Suppressor macrophage treated with lipopolysaccharide for 1 hour (primary cell): ENCODE data around the gene GPR84.
A peak's percentile ranks its signal among the peaks of the same experiment; 100 is the strongest.
"Not testable (repeated sequence)": the region's sequence is repeated elsewhere in the genome, so short reads cannot be mapped to it uniquely, and the experiment has no call there.

ENCODE experiments used
- DNase-seq, 3 donors: peaks; one replicate each; pipeline ENCODE4 v3.0.0-alpha.2; 2020 to 2022

GPR84 gene

DNA sequence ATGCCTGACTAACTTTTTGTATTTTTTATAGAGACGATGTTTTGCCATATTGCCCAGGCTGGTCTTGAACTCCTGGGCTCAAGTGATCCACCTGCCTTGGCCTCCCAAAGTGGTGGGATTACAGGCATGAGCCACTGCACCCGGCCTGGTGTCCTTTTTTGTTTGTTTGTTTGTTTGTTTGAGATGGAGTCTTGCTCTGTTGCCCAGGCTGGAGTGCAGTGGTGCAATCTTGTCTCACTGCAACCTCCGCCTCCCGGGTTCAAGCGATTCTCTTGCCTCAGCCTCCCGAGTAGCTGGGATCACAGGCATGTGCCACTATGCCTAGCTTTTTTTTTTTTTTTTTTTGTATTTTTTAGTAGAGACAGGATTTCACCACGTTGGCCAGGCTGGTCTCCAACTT lies 10.0 kb downstream of the GPR84 start:
- DNase-seq: not testable (repeated sequence)

DNA sequence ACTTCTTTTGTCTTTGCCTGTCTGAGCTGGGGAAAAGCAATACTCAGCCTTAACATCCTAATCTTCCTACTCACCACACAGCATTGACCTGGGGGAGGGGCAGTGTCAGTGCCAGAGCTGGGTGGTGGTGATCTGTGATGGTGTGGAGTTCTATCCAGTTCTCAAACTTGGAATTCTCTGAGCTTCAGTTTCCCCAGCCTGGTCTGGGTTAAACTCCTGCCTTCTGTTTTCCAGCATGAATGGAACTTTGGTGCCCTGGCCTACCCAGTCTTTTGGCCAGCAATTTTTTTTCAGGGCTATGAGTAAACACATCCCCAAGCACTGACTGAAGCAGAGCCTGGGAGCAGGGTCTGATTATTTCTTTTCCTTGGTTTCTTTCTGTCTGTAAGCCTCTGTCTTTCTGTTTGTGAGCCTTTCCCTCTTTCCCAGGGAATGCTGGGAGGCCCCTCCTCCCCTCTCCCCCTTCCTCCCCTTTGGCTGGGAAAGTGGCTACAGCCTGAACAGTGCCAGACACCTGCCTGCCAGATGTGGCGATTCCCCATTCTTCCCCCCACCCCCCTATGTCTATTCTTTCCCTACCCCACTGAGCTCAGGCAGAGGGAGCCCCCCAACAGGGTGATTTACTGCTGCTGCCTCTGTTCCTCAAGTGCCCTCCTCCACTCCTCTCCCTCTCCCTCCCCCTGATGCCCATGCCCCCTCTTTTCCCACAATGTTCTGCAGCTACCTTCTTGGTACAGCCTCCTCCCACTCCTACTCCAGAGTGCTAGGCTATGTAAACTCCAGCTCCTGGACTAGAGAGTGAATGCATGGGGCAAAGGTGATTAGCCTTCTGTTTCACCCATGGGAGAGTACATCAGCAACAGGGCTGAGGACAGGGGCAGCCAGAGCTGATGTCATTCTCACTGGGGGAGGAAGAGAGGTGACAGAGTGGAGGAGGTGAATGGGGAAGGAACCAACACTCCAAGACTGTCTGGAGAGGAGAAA lies 11.1 kb downstream of the GPR84 start:
- peak; percentile 47 to 57 (median 47) for DNase-seq

DNA sequence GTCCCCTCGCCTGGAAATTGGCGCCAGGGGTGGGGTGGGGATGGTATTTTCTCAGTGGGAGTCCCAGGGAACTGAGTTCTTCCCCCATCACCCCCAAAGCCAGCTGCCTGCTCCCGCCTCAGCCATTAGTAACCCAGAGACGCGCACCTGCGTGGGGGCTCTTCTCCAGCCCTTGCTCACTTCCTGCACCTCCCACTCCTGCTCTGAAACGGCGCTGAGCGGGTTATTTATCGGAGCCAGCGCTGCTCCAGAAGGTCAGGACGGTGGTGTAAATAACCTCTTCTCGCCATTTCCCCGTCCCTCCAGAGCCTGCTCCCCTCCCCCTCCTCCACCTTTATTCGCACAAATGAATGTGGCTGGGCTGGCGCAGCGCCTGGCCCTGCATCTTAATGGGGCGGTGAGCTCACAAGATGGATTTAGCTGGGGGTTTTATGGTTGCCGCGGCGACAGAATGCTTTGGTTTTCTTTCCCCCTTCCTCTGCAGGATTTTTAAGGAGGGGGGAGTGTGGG lies 12.2 kb downstream of the GPR84 start:
- peak in 1 of 3 donors; percentile 41 for DNase-seq

DNA sequence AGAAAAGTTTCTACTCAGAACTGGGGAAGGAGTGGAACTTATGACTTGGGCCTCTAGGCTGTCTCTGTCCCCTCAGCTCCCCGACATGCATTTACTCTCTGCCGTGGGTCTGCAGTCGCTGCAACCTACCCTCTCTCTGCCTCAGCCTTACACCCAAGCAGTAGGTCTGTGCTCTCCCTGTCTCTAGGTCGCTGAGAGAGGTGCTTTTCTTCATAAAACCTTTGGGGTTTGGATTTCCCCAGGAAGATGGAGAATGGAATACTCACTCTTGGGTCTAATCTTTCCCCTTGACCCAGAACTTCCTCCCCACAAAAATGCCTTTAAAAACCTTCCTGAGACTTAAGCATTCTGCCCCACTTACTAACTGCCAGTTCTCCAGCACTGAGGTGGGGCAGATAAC lies 12.9 kb downstream of the GPR84 start:
- no peak for DNase-seq

DNA sequence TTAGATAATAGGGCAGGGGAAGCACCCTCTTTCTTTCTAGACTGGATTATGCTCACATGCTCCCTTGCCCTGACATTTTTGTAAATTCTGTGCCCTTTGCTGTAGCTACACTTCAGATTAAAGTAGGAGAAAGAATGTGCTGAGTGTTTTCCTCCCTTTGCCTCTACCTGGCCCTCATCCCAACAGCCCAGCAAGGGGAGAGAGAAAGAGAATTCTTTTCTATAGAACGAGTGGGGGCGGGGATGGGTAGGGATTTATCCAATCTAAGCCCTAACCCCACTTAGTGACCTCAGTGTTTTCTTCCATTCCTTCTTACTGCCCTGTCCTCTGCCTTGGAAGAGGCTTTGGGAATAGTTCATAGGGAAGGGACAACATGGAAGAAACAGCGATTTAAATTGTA lies 13.5 kb downstream of the GPR84 start:
- DNase-seq: no peak

DNA sequence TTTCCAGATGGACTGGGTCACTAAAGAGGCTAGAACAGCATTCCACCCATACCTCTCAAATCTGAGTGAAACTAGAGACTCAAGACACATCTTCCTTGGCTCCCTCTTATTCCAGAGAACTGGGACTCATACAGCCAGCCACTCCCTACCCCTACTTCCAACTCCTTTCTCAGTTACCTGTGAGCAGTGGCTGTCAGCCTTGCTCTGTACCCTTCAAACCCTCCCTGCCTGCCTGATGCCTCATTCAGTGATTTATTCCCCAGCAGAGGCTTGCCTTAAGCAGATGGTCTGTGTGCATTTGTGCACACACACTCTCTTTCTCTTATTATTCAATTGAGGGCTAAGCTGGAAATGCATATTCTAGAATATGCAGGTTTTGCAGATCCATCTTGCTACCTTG lies 14.6 kb downstream of the GPR84 start:
- no peak for DNase-seq

DNA sequence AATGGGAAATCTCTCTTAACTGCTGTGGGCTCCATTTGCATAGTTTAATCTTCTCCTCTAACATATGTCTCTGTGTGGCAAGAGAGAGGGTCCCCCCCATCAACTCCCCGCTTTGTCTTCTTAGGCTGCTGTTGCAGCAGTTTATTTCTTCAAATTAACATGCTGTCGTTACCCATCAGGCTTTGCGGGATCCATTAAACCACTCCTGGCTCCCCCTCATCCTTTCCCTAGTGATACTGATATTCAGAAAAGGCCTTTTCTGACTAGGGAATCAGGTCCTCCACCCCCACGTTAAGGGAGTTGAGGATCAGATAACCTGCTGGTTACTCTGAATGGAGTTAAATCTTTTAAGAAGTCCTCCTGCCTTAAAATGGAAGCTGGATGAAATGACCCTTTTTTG lies 15.2 kb downstream of the GPR84 start:
- no peak for DNase-seq

DNA sequence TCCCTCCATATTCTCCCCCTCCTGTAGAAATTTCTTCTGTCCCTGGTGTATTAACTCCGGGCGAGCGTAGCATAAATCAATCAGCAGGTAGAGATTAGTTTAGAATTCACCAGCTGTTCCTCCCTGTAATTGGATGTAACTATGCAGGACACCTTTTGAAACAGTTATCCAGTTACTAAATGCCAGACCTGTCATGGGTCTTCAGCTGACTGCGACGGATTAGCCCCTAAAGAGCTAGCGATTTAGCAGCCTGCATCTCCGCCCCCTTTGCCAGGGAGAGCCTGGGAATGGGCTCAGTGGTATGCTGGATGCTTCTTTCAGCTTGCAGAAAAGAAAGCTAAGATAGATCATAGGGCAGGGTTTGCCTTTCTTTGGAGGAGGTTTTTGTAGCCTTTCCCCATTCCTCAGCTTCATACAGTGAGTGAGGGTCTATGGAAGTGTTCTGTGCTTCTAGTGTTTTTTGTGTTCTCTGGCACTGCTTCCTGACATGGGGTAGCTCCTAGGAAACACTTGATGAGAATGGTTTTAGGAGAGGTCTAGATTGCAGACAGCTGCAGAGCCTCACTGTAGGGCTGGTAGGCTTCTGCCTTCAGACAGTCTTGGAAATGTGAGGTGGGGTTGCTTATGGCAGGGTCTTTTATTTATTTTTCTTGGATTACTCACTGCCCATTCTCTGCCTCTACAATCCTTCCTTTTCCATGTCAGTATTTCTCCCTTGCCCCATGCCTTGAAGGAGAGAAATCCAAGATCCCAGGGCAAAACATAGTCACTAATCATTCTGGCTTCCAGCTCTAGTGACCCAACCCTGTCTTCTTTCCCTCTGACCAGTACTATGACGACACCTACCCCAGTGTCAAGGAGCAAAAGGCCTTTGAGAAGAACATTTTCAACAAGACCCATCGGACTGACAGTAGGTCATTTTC lies 22.6 kb downstream of the GPR84 start:
- DNase-seq: no peak

DNA sequence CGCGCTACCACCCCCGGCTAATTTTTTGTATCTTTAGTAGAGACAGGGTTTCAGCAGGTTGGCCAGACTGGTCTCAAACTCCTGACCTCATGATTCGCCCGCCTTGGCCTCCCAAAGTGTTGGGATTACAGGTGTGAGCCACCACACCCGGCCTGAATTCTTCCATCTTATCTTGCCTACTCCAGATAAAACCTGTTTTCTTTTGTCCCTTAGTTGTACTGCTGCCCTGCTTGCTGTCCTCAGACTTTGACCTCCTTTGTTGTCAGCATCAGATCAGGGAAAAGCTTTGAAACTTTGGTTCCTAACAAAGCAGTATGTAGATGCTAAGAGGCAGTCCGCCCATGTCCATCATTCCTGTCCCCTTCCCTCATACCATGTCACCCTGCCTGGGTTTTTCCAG lies 23.4 kb downstream of the GPR84 start:
- no peak for DNase-seq

DNA sequence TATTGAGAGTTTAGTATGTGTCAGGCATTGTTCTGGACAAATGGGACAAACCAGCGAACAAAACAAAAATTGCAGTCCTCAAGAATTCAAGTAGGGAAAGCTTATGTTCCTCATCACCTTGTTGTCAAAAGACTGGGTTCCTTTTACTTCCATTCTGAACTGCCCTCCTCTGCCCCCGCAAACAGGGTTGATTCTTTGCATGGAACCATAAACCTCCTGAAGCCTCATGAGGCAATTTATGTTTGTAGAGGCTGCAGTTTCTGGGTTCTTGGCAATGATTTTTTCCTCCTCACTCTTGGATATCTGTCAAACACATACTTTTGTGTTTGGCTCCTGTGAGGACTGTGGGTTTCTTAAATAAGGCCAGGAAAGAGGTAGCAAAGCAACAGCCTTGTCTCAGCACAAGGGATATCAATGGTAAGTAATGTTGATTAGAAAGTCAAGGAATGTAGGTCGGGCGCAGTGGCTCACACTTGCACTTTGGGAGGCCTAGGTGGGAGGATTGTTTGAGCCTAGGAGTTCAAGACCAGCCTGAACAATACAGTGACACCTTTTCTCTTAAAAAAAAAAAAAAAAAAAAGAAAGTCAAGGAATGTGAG lies 25.5 kb downstream of the GPR84 start:
- no peak for DNase-seq

DNA sequence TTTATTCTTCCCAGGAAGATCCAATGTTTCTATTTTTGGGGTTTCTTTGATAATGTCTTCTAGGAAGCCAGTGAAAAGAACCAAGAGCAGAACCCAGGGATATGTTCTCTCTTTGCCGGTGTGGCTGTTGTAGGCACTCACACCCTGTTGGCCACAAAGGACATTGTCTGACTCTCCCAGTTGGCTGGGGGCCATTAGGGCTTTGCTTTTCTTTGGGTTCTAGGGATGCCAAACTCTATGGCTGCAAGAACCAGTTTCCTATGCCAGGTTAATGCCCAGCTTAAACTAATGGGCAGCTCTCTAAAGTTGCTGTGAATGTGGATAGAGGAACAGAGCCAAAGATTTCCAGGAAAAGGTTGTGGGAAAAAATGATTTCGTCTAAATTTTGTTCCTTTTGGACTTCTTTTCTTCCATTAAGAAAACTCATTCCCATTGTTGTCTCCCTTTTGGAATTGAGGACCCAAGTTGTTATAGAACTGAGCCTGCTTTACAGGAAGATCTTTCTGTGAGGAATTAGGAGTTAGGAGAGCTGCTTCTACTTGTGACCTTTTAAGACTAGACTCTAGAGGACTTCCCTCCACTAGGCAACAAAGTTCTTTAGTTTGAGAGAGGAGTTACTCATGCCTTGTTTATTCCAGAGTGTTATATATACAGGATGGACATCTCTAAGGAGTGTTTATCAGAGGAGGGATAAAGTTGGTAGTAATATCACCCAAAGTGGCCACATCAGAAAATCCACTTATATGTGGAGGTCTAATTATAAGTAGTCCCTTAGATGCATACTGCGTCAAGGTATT lies 26.2 kb downstream of the GPR84 start:
- DNase-seq: peak in 1 of 3 donors; percentile 26

DNA sequence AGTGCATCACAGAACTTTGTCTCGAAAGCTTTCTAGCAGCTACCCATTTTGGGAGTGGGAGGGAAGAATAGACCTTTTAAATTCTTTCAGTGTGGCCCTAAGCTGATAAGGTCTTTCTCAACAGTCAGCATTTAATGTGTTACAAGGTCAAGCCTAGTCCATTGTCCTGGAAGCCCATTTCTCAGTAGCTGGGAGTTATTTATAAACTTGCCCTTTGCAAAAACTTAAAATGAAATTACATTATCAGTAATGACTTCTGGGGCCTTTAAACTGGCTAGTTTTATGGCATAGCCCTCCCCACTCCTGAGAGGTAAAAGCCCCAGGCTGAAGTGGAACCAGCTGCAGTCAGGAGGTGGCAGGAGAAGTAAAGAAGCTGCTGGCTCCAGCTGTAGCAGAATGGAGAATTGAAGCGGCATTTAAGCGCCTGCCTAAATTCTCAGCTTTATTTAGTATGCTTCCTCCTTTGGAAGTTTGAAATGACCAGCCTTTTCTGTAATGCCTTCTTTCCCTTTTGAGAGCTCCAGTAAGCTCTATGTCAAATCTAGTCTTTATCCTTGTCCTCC lies 26.9 kb downstream of the GPR84 start:
- peak; percentile 59 to 60 (median 60) for DNase-seq

DNA sequence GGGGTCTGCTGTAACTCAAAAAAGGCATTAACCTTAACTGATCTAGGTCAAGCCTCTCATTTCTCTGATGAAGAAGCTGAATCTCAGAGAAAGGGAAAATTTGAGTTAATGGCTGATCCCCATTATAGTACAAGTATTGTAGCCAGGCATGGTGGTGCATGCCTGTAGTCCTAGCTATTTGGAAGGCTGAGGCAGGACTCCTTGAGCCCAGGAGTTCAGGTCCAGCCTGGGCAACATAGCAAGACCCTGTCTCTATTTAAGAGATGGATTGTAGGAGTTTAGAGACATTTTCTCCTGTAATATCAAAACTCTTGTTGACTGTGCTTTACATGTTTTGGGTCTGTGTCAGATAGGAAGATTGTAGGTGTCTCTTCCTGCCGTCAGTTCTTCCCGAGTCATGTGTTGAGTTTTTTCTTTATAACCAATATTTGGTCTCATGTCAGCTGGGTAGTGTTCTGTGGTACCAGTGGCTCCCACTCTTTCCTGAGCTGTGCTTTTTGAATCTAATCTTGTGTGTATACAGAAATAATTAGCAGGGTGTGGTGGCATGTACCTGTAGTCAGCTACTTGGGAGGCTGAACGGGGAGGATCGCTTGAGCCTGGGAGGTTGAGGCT lies 30.8 kb downstream of the GPR84 start:
- no peak for DNase-seq

DNA sequence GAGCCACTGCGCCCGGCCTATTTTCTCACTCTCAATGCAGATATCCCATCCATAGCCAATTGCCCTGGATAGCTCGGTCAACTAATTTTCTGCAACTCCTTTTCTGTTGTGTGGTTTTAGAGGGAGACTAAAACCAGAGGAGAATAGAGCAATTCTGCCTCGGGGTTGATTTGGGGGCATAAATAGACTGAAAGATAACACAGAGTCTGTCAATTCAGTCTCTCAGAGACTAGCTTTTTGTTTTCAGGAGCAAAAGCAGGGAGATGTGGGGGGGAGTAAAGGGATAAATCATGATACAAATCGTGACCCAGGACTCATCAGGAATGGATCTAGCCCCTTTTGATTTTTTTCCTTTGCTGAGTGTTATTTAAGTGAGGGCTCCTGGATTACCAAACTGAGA lies 32.8 kb downstream of the GPR84 start:
- DNase-seq: no peak

DNA sequence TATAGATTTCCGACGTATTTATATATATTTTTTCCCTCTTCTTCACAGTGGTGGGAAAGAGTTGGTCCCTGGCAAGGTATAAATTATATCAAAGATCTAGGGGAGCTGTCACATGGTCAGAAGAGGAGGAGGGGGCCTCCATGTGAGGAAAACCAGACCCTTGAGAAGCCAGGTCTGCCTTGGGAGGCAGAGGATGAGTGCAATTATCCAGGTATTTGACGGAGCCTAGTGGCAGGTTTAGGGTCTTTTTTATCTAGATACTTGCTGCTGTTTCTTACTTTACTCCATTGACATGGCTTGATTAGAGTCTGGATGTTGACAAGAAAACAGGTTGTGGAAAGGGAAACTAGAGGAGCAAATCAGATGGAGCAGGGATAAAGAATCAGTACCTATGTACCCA lies 33.8 kb downstream of the GPR84 start:
- DNase-seq: no peak

DNA sequence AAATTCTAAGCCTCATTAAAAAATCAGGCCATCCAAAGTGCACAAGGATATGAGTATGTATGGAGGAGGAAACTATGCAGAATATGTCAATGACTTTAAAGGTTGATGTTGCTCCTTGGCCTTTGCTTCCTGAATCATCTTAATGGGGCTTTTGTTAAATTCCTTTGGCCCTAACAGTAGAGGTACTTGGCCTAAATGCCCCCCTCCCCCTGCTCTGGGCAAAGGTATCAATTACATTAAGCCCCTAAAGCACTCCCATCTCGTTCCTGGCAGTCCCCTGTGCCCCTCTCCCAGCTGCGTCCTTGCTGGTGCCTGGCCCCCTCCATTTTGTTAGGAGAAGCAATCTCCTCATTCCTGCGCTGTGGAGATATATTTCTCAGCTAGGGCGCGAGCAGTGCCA lies 34.5 kb downstream of the GPR84 start:
- DNase-seq: no peak

DNA sequence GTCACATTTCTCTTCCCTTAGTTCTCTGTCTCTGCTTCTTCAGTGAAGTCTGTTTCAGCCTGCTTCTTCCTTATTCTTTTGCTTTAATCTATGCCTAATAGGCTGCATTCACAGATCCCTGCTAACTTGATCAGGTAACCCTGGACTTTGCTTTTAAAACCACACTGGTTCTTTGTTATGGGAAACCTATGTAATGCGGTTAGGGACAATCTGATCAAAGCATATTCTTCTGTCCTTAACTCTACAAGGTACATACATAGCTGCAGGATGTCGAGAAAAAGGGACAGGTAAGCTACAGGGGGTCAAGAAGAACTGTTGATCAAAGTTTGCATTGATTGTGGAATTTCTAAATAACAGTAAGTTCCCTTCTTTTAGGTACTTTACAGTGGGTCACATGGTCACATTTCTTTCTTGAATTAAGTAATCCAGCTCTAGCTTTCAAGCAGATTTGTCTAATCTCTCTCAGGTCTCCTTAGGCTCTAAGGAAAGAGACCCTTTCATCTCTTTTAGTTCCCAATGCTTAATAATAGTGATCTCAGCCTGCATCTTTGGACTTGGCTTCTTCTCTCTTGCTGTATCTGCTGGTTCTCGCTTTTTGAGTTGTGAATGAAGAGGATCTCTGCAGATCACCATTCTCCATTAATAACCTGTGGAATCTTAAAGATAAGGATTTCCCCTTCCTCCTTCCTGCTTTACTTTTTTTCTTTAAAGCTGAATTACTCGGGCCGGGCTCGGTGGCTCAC lies 35.5 kb downstream of the GPR84 start:
- DNase-seq: peak in 2 of 3 donors; percentile 52 to 56

DNA sequence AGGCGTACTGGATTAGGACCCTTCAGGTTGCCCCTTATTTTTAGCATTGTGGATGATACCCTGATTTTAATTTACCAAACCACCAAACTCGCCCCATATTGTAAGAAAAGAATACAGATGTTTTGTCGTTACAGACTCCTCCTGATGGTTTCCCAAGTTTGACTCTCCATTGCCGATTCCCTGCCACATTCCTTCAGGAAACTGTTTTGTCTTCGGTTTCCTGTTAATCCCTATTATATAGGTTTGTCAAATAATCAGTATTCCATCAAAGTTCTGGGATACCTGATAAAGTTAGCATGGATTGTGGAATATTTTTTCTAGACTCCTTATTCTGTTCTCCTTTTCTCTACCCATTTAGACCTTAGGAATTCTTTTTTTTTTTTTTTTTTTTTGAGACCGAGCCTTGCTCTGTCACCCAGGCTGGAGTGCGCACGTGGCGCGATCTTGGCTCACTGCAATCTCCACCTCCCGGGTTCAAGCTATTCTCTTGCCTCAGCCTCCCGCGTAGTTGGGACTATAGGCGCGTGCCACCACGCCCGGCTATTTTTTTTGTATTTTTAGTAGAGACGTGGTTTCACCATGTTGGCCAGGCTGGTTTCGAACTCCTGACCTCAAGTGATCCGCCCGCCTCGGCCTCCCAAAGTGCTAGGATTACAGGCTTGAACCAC lies 38.7 kb downstream of the GPR84 start:
- not testable (repeated sequence) for DNase-seq

DNA sequence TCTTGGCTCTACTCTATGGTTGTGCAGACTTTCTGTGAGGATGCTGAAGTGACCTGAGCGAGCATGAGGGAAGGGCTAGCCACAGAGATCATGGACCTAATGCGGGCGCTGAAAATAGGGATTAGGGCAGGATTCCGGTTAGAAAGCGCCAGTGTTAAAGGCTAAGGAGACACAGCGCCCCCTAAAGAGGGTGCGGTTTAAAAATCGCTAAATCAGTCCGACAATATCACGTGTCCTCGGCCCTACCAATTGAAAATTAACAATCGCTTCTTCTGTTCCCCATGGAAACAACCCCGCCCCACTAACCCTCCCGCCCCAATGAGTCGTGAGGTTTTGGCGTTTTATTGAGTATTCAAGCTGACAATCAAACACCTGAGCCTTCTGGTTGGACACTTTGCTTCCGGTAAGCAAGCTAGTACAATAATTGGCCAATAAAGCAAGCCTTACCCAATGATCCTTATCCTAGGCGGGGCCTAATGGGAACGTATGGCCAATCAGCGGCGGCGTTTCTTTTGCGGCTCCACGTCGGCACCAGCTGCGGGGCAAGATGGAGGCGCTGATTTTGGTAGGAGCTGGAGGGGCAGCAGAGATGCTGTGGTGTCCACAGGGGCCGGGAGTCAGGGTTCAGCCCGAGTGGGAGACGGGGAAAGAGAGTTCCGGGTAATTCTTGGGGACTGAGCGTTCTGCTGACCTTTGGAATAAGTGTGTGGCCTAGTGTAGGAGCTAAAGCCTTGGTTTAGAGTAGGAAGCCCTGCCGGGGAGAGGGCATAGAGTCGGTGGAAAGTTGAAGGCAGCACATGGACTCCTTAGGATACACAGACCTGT lies 39.5 kb downstream of the GPR84 start, which contains the start of gene COPZ1:
Gene COPZ1, plus strand, starts transcription at position 515 of the 825 bp plus-strand sequence. Its CDS starts 33 bp downstream, at position 548.
- DNase-seq: peak; percentile 96 to 99 (median 99)
